Loucy (cell line): ENCODE measurements around the gene SIDT2.

Experiments used
- H2AFZ ChIP-seq: fragments of 200-600 bp; sonication (generic); 2 replicates; pipeline ENCODE4 v1.6.0; 2016; ENCODE audit warnings: antibody characterized with exemption, mild to moderate bottlenecking, low read length, moderate library complexity
- H3F3A ChIP-seq: fragments of 200-600 bp; 2 replicates; pipeline ENCODE4 v1.6.0; 2016; ENCODE audit warnings: antibody characterized with exemption, low read depth, mild to moderate bottlenecking
- H3K27me3 ChIP-seq: fragments of 200-600 bp; sonication (generic); 2 replicates; pipeline ENCODE4 v1.6.1; 2014; ENCODE audit warnings: low read length, mild to moderate bottlenecking; ENCODE audit not compliant: insufficient read depth, poor library complexity, severe bottlenecking
- H3K36me3 ChIP-seq: fragments of 200-600 bp; sonication (generic); 2 replicates; pipeline ENCODE4 v1.6.1; 2016; ENCODE audit warnings: low read length; ENCODE audit not compliant: insufficient read depth
- H3K4me1 ChIP-seq: fragments of 200-600 bp; sonication (generic); 2 replicates; pipeline ENCODE4 v1.5.1; 2014; ENCODE audit warnings: low read length, mild to moderate bottlenecking; ENCODE audit not compliant: insufficient read depth, poor library complexity, severe bottlenecking
- H3K4me2 ChIP-seq: fragments of 200-600 bp; sonication (generic); 2 replicates; pipeline ENCODE4 v1.6.0; 2014; ENCODE audit warnings: antibody characterized with exemption, low read length, low read depth, mild to moderate bottlenecking; ENCODE audit not compliant: poor library complexity, severe bottlenecking
- H3K4me3 ChIP-seq: fragments of 200-600 bp; sonication (generic); 2 replicates; pipeline ENCODE4 v1.5.1; 2014; ENCODE audit warnings: low read length, mild to moderate bottlenecking, mixed read lengths; ENCODE audit not compliant: poor library complexity, severe bottlenecking
- H3K79me2 ChIP-seq: fragments of 200-600 bp; sonication (generic); 2 replicates; pipeline ENCODE4 v1.6.1; 2014; ENCODE audit warnings: low read length; ENCODE audit not compliant: insufficient read depth
- H3K9ac ChIP-seq: fragments of 200-600 bp; sonication (generic); 2 replicates; pipeline ENCODE4 v1.6.0; 2014; ENCODE audit warnings: mild to moderate bottlenecking, low read depth, low read length, moderate library complexity; ENCODE audit not compliant: poor library complexity, severe bottlenecking
- H3K9me2 ChIP-seq: fragments of 200-600 bp; sonication (generic); replicated peaks from 2 replicates; pipeline ENCODE4 v1.6.1; 2016; ENCODE audit warnings: low read depth, low read length, mixed read lengths
- H3K9me3 ChIP-seq: fragments of 200-600 bp; sonication (generic); 2 replicates; pipeline ENCODE4 v1.6.1; 2014; ENCODE audit warnings: mild to moderate bottlenecking, antibody characterized with exemption, low read length, low read depth; ENCODE audit not compliant: insufficient read depth
- H4K20me1 ChIP-seq: fragments of 200-600 bp; sonication (generic); 2 replicates; pipeline ENCODE4 v1.6.0; 2014; ENCODE audit warnings: antibody characterized with exemption, low read length, mild to moderate bottlenecking; ENCODE audit not compliant: insufficient read depth, poor library complexity, severe bottlenecking
- EZH2phosphoT487 ChIP-seq: fragments of 200-600 bp; IDR thresholded peaks from 2 replicates; pipeline ENCODE4 v1.6.1; 2018; ENCODE audit warnings: antibody characterized with exemption, mild to moderate bottlenecking, moderate library complexity, borderline replicate concordance
- TF ChIP-seq, protein P1 (sequence below): fragments of 200-600 bp; sonication (generic); conservative IDR thresholded peaks from 2 replicates; pipeline ENCODE4 v1.5.1; 2014; ENCODE audit warnings: mild to moderate bottlenecking, antibody characterized with exemption, low read length

Gene SIDT2

DNA sequence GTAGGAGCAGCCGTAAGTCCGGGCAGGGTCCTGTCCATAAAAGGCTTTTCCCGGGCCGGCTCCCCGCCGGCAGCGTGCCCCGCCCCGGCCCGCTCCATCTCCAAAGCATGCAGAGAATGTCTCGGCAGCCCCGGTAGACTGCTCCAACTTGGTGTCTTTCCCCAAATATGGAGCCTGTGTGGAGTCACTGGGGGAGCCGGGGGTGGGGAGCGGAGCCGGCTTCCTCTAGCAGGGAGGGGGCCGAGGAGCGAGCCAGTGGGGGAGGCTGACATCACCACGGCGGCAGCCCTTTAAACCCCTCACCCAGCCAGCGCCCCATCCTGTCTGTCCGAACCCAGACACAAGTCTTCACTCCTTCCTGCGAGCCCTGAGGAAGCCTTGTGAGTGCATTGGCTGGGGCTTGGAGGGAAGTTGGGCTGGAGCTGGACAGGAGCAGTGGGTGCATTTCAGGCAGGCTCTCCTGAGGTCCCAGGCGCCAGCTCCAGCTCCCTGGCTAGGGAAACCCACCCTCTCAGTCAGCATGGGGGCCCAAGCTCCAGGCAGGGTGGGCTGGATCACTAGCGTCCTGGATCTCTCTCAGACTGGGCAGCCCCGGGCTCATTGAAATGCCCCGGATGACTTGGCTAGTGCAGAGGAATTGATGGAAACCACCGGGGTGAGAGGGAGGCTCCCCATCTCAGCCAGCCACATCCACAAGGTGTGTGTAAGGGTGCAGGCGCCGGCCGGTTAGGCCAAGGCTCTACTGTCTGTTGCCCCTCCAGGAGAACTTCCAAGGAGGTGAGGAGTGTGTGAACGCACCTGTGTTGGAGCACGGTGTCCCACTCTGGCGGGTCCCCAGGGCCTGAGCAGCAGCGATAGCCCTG lies 20.7 kb downstream of the SIDT2 start, which contains the start of gene TAGLN:
TSS of gene TAGLN (plus strand) at position 318 of the 863 bp plus-strand sequence. CDS start 3,644 bp downstream, outside the sequence.
- Histone ChIP-seq H3K9ac (no peak within 1 kb of the TSS), H3K4me1 (no peaks in the 10 kb centered on the region), H3F3A (no peaks in the 10 kb centered on the region), H2AFZ (no peak within 1 kb of the TSS), H3K9me2 (no peaks in the 10 kb centered on the region), H3K9me3 (no peaks in the 10 kb centered on the region), H3K4me3 (no peak within 1 kb of the TSS), H4K20me1 (no peaks in the 10 kb centered on the region), H3K36me3 (no peaks in the 10 kb centered on the region), H3K79me2 (no peaks in the 10 kb centered on the region), H3K4me2 (no peak within 1 kb of the TSS), H3K27me3 (no peaks in the 10 kb centered on the region)
- TF ChIP-seq EZH2phosphoT487: no peak
- TF ChIP-seq, protein P1, sequence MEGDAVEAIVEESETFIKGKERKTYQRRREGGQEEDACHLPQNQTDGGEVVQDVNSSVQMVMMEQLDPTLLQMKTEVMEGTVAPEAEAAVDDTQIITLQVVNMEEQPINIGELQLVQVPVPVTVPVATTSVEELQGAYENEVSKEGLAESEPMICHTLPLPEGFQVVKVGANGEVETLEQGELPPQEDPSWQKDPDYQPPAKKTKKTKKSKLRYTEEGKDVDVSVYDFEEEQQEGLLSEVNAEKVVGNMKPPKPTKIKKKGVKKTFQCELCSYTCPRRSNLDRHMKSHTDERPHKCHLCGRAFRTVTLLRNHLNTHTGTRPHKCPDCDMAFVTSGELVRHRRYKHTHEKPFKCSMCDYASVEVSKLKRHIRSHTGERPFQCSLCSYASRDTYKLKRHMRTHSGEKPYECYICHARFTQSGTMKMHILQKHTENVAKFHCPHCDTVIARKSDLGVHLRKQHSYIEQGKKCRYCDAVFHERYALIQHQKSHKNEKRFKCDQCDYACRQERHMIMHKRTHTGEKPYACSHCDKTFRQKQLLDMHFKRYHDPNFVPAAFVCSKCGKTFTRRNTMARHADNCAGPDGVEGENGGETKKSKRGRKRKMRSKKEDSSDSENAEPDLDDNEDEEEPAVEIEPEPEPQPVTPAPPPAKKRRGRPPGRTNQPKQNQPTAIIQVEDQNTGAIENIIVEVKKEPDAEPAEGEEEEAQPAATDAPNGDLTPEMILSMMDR: no peak

DNA sequence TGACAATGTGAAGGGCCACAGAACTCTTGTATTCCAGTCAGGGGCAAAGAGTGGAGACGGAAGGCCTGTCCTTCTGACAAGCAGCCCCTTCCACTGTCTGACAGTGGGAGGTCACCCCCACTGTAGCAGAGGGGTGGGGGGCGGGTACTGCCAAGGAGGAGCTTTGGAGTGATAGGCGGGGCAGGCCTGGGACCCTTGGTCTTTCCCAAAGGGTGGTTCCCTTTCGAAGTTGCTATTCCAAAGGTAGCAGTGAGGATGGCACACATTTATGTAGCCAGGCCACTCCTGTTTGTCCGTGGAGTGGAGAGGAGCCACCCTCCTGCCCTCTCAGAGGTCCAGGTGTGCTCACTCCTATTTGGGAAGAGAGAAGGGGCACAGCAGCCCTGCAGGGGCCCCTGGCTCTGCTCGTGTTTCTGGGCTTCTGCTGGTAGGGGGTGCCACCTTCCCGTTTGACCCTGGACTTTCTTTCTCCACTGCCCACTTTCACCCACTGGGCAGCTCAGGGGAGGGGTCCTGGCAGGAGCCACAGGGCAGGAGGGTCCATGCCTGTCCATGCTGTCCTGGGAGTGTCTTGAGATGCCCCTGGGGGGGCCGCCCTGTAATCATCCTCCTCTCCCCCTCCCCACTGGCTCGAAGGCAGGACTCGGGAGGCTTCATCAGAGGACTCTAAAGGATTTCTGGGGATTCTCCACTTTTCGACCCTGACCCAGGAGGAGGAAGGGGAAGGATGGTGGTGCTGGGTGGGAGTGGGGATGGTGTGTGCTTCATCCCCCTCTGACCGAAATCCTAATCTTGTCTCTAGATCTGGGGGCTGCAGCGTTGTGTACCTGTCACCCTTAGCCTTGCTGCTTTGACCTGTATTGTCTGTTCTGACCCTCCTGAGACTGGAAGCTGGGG lies 21.6 kb downstream of the SIDT2 start:
- Histone ChIP-seq H2AFZ (no peak overlapping the region), H3K27me3 (no peaks in the 10 kb centered on the region), H3K36me3 (peaks cover 7% of the 10 kb centered on the region; the same call in 1 of the 2 replicates), H3K9me3 (no peaks in the 10 kb centered on the region), H3K4me2 (no peak overlapping the region), H3K9me2 (no peaks in the 10 kb centered on the region), H3K4me1 (no peaks in the 10 kb centered on the region), H3K4me3 (no peak overlapping the region), H3K9ac (no peak overlapping the region), H3F3A (no peaks in the 10 kb centered on the region), H3K79me2 (no peaks in the 10 kb centered on the region), H4K20me1 (no peaks in the 10 kb centered on the region)
- TF ChIP-seq, protein P1: no peak
- TF ChIP-seq EZH2phosphoT487: no peak

DNA sequence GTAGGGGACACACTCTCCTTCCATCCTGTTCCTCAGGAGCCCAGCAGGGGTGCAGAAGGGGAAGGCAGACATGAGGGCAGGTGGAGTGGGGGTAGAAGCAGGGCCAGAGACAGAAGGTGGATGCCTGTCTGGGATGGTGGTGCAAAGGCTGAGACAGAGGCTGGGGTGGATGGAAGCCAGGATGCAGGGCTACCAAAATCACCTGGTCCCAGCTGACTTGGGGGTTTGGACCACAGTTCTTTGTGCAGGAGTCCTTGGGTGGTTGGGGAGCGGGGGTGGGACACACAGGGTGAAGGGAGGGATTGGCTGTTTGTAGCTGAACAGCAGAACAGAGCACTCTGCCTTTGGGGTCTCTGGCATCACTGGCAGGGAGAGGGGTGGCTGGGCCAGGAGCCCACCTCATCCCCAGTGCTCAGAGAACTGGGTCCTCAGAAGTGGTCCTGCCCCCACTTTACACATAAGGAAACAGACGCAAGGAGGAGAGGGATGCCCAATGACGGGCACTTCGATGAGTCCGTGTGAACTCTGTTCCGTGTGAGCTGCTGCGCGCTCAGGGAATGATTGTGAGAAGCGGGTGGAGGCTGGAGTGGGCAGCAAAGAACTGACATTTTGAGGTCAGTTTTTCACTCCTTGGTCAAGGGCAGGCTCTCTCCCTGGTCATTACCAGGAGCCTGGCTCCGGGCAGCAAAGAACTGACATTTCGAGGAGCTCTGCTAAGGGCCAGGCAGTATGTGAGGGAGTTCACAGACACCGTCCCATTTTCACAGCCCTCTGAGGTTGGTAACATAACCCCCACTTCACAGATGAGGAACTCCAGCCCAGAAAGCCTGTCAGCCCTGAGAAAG lies 22.5 kb downstream of the SIDT2 start:
- Histone ChIP-seq H3K79me2 (no peaks in the 10 kb centered on the region), H3K9ac (no peak overlapping the region), H3K9me3 (no peaks in the 10 kb centered on the region), H3K9me2 (no peaks in the 10 kb centered on the region), H4K20me1 (no peaks in the 10 kb centered on the region), H3K4me3 (no peak overlapping the region), H2AFZ (no peak overlapping the region), H3K4me1 (no peaks in the 10 kb centered on the region), H3K4me2 (no peak overlapping the region), H3K36me3 (peaks cover 10% of the 10 kb centered on the region; the same call in 1 of the 2 replicates), H3K27me3 (no peaks in the 10 kb centered on the region), H3F3A (no peaks in the 10 kb centered on the region)
- TF ChIP-seq, protein P1: no peak
- TF ChIP-seq EZH2phosphoT487: no peak
